Pancreas (tissue), 10 donors: Measurements from ENCODE around the gene CHST12. TPM values are rescaled to one million over a fixed set of nuclear protein-coding genes. Genes with fewer than 3 reads are reported as not detected.
A peak's percentile ranks its signal among the peaks of the same experiment; 100 is the strongest.

ENCODE experiments used
- ATAC-seq, 4 donors: fragments of 200-7000 bp; cut with Tn5 transposase; one replicate each; pipeline versions ENCODE4 v1.8.0 to v1.9.1; 2020; ENCODE audit warnings: mild to moderate bottlenecking in 4 of 4, moderate library complexity in 4 of 4
- DNase-seq, 6 donors: peaks; one replicate each; pipeline ENCODE4 v3.0.0-alpha.2; 2020
- FAIRE-seq: peaks from 2 replicates; lab custom pipeline; 2012; peaks lifted over from hg19 to GRCh38; lab: Jason Lieb, UNC
- H3K27ac ChIP-seq, 4 donors: fragments of 200-600 bp; sonication (generic); 1 replicate in 3 of 4; 2 replicates in 1 of 4; pipeline versions ENCODE4 v1.5.0 to v1.8.0; 2020
- H3K27me3 ChIP-seq, 4 donors: fragments of 200-600 bp; one replicate each; pipeline ENCODE4 v1.8.0; 2021
- H3K36me3 ChIP-seq, 3 donors: fragments of 200-600 bp; sonication (generic) in 1 of 3; one replicate each; pipeline versions ENCODE4 v1.5.0 to v1.8.0; 2020 to 2021
- H3K4me1 ChIP-seq, 3 donors: fragments of 200-600 bp; one replicate each; pipeline ENCODE4 v1.8.0; 2021
- H3K4me3 ChIP-seq, 4 donors: fragments of 200-600 bp; sonication (generic) in 2 of 4; one replicate each; pipeline versions ENCODE4 v1.5.0 to v1.8.0; 2020 to 2021
- H3K9me3 ChIP-seq, 4 donors: fragments of 200-600 bp; one replicate each; pipeline ENCODE4 v1.8.0; 2021
- WGBS, 2 donors: extraction: QIAGEN DNeasy Blood & Tissue Kit; methylation state at CpG; one replicate each; pipeline ENCODE4 v1.1.7; 2013; 5-methylcytosine and 5-hydroxymethylcytosine counted together
- intact Hi-C, 3 donors: fragments of 100-400 bp; cut with DNase I; formaldehyde crosslinking; loops; one replicate each; pipeline versions ENCODE4 v1.11.1 to v1.14.2; 2022
- polyA plus RNA-seq, 2 donors: library from polyadenylated mRNA; stranded (reverse); fragments of 200-250 nt; gene quantifications; one replicate each; pipeline ENCODE4 v1.2.3, GENCODE V29; 2013
- total RNA-seq, 6 donors: library from RNA; stranded (reverse); fragmentation: NEBNext Ultra II Directional in 4 of 6; extraction: Animal tissue kit (Norgen Biotek cat#: 25700) in 4 of 6; gene quantifications; one replicate each; pipeline versions ENCODE4 v1.2.1 to v1.2.4, GENCODE V29; 2021 to 2023
- TF ChIP-seq, protein P1 (sequence below), 4 donors: fragments of 200-600 bp; sonication (generic) in 3 of 4; IDR thresholded peaks; one replicate each; pipeline versions ENCODE4 v1.5.0 to v1.8.0; 2021; ENCODE audit warnings: antibody characterized with exemption in 4 of 4
- donor health status: healthy with polysubstance abuse.
- donor health status: DM: no; HTN: no; CAD: no; lungs with moderate emphysema.
- donor health status: DM: no; HTN: no; CAD: no.
- donor health status: control.
- donor health status: control.
- donor health status: Bipolar disorder and iron deficiency.
- donor health status: DM: yes; HTN: yes; CAD: no.
- donor health status: DM: no; HTN: no; CAD: no.
- donor health status: DM: no; HTN: no; CAD: no.
- donor health status: DM: yes; HTN: yes; CAD: no.

Gene CHST12
- total and polyA plus RNA-seq, 8 donors, result 7.0 to 13.2 (median 8.2) TPM

DNA sequence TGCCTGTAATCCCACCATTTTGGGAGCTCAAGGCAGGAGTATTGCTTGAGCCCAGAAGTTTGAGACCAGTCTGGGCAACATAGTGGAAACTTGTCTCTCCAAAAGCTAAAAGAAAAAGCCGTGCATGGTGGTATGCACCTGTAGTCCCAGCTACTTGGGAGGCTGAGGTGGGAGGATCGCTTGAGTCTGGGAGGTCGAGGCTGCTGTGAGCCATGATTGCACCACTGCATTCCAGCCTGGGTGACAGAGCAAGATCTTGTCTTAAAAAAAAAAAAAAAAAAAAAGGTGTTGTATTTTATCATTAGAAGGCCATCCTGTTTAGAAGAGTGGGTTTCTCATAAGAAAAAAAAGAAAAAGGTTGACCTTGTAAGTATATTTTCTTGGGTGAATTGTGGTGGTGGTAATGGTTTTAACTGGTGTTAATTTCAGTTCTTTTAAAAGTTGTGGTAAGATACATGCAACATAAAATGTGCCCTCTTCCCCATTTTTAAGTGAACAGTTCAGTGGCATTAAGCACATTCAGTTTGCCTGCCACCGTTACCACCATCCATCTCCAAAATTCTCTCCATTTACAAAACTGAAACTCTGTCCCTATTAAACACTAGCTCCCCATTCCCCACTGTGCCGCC is 38.1 kb downstream of the CHST12 start:
- TF ChIP-seq, protein P1, sequence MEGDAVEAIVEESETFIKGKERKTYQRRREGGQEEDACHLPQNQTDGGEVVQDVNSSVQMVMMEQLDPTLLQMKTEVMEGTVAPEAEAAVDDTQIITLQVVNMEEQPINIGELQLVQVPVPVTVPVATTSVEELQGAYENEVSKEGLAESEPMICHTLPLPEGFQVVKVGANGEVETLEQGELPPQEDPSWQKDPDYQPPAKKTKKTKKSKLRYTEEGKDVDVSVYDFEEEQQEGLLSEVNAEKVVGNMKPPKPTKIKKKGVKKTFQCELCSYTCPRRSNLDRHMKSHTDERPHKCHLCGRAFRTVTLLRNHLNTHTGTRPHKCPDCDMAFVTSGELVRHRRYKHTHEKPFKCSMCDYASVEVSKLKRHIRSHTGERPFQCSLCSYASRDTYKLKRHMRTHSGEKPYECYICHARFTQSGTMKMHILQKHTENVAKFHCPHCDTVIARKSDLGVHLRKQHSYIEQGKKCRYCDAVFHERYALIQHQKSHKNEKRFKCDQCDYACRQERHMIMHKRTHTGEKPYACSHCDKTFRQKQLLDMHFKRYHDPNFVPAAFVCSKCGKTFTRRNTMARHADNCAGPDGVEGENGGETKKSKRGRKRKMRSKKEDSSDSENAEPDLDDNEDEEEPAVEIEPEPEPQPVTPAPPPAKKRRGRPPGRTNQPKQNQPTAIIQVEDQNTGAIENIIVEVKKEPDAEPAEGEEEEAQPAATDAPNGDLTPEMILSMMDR (IDR thresholded peaks at IDR 0.05), result no peak
- H3K27ac ChIP-seq, result peak overlapping the region in 1 of 4 donors; percentile 63
- ATAC-seq, result no peak
- no peak for DNase-seq
- intact Hi-C loops, result no loop called here
- H3K27me3 ChIP-seq, result no peaks in the 10 kb centered on the region
- H3K4me3 ChIP-seq, result no peak overlapping the region
- H3K9me3 ChIP-seq, result no peaks in the 10 kb centered on the region
- H3K4me1 ChIP-seq, result peaks cover 5 to 17% (median 6%) of the 10 kb centered on the region in 3 donors
- FAIRE-seq, result no peak
- 96 to 97% methylated on average over 5 of the region's 5 CpGs for WGBS, 2 donors
- H3K36me3 ChIP-seq, result no peaks in the 10 kb centered on the region

DNA sequence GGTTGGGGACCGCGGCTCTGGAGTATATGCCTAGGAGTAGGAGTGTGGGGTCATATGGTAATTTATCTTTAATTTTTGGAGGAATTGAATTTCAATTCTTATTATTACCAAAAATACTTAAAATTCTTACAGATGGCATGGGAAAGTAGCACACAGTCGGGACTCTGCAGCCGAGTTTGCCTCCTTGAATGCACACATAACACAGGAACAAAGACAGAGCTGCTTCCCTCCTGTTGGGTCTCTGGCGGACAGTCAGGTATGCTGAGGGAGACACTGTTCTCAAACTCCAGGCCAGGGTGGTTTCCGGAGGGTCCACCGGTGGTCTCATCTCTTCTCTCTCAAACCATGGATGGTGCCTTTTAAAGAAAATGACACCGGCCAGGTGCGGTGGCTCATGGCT is 40.1 kb downstream of the CHST12 start:
- H3K36me3 ChIP-seq, result no peaks in the 10 kb centered on the region
- H3K9me3 ChIP-seq, result no peaks in the 10 kb centered on the region
- no peak overlapping the region for H3K27ac ChIP-seq
- ATAC-seq (no peak), FAIRE-seq (no peak), DNase-seq (no peak)
- peaks cover 5 to 17% (median 6%) of the 10 kb centered on the region in 3 donors for H3K4me1 ChIP-seq
- no peak overlapping the region for H3K4me3 ChIP-seq
- intact Hi-C loops, result no loop called here
- H3K27me3 ChIP-seq, result no peaks in the 10 kb centered on the region
- TF ChIP-seq, protein P1 (IDR thresholded peaks at IDR 0.05), result no peak
- 89 to 97% methylated on average over 9 of the region's 9 CpGs for WGBS, 2 donors

DNA sequence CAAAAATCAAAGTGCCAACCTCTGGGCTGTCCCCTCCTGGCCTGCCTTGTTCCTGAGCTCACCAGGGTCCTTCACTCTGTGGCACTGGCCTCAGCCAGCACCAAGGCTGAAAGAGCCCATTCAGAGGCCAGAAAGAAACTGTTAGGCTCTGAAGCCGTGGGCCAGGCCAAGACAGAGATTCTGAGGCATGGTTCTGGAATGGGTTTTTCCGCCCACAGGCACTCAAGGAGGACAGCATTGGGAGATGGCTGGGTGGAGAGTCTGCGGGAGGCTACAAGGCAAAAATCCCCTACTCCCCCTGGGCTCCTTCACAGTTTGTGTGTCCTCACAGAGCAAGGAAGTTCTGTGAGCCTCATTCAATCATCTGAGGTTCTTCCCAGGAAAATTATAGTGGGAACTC is 41.1 kb downstream of the CHST12 start:
- no peak for FAIRE-seq
- WGBS, 2 donors, result 92 to 100% methylated on average over 3 of the region's 3 CpGs
- no peaks in the 10 kb centered on the region for H3K9me3 ChIP-seq
- intact Hi-C loops, result no loop called here
- H3K36me3 ChIP-seq, result no peaks in the 10 kb centered on the region
- ATAC-seq, result peak in 2 of 4 donors; percentile 15 to 30
- peaks cover 5 to 17% (median 6%) of the 10 kb centered on the region in 3 donors for H3K4me1 ChIP-seq
- TF ChIP-seq, protein P1 (IDR thresholded peaks at IDR 0.05), result no peak
- no peaks in the 10 kb centered on the region for H3K27me3 ChIP-seq
- H3K27ac ChIP-seq, result no peak overlapping the region
- DNase-seq, result no peak
- no peak overlapping the region for H3K4me3 ChIP-seq

DNA sequence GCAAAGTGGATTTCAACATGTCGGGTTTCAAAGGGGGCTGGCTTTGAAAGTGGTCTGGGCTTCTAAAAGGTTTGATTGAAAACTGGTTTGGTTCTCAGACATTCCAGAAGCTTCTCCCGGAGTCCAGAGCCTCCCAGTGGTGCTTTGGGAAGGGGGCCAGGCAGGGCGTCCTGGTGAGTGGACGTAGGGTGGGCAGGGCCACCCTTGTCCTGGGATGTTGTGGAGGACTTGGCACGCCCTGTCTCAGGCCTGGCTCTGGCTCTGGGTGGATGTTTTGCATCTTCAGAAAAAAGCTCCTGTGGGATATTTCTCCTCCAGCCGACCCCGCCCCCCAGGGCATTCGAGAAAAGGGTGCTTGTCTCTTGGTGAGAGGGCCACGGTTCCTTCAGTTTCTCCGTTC is 41.6 kb downstream of the CHST12 start:
- Histone ChIP-seq H3K27ac (no peak overlapping the region), H3K4me3 (no peak overlapping the region), H3K9me3 (no peaks in the 10 kb centered on the region), H3K27me3 (no peaks in the 10 kb centered on the region), H3K4me1 (peaks cover 5 to 12% (median 6%) of the 10 kb centered on the region in 3 donors), H3K36me3 (no peaks in the 10 kb centered on the region)
- DNase-seq (no peak), FAIRE-seq (no peak), ATAC-seq (no peak)
- TF ChIP-seq, protein P1 (IDR thresholded peaks at IDR 0.05), result no peak
- 88 to 92% methylated on average over 10 of the region's 10 CpGs for WGBS, 2 donors
- intact Hi-C loops, result no loop called here

DNA sequence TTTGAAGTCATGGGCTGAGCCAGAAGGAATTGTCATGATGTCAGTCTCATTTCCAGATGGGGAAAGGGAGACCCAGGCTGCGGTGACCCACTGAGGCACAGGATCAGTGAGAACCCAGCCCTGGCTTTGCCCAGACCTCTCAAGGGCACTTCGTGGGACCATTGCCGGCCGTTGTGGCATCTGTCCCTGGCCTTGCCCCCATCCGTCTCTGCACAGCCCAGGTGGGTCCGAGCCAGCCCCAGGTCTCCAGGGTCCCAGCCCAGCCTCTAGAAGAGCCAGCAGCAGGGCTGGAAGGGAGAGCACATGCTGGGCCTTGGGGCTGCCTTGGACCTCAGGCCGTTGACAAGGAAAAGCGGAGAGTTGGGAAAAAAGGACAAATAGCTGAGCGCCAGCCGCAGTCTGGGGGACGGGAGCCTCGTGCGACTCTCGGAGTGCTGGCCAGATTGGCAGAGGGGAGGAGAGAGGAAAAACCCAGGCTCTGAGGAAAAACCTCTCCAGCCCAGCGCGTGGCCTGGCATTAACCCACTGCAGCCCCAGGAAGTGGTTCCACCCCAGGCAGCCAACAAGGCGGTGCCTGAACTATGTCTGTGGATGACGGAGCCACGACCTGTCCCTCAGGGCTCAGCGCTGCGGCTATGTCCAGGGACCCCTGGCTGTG is 42.6 kb downstream of the CHST12 start:
- no peak overlapping the region for H3K4me3 ChIP-seq
- H3K27me3 ChIP-seq, result no peaks in the 10 kb centered on the region
- ATAC-seq (no peak), DNase-seq (no peak), FAIRE-seq (no peak)
- TF ChIP-seq, protein P1 (IDR thresholded peaks at IDR 0.05), result no peak
- no peaks in the 10 kb centered on the region for H3K36me3 ChIP-seq
- peaks cover 0 to 4% (median 2%) of the 10 kb centered on the region in 3 donors for H3K4me1 ChIP-seq
- no peaks in the 10 kb centered on the region for H3K9me3 ChIP-seq
- H3K27ac ChIP-seq, result no peak overlapping the region
- intact Hi-C loops, result no loop called here
- 91 to 93% methylated on average over 21 of the region's 21 CpGs for WGBS, 2 donors
